ENCODE data around the gene LTBP1.
A peak's percentile ranks its signal among the peaks of the same experiment; 100 is the strongest.

The LTBP1 gene

DNA sequence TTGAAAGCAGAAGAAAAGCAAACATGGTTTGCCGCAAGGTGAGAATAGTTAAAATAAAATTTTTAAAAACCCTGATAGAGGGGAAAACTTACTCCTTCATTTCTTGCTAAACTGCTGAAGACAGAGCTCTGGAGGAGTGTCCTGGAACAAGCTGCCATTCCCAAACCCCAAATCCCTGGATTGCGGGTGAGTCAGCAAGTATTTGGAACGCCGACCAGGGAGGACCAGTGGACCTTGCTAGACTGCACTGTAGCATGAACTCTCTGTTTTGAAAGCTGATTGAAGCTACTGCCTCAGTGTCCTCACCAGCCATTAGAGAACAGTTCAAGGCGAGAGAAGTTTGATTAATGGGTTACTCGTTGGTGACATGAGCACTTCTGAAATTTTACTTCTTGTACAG lies 430.3 kb downstream of the LTBP1 start:
- no peak for TF ChIP-seq CTCF (IDR thresholded peaks at IDR 0.05; ENCODE audit: insufficient read depth, low read length, poor library complexity, severe bottlenecking)
- Histone ChIP-seq H3K4me3 (replicated peaks; ENCODE audit: low read depth, low read length) (no peak overlapping the region), H3K36me3 (ENCODE audit: control insufficient read depth, insufficient read depth, low read length) (no peaks in the 10 kb centered on the region), H3K27me3 (replicated peaks; ENCODE audit: control insufficient read depth, insufficient read depth, low read length) (no peaks in the 10 kb centered on the region)
- no peak for DNase-seq (ENCODE audit: extremely low read depth, insufficient read length)

- no peak for DNase-seq (ENCODE audit: extremely low read depth, insufficient read length)
- Histone ChIP-seq H3K36me3 (ENCODE audit: control insufficient read depth, insufficient read depth, low read length) (no peaks in the 10 kb centered on the region), H3K27me3 (replicated peaks; ENCODE audit: control insufficient read depth, insufficient read depth, low read length) (no peaks in the 10 kb centered on the region), H3K4me3 (replicated peaks; ENCODE audit: low read depth, low read length) (no peak overlapping the region)
- TF ChIP-seq CTCF (IDR thresholded peaks at IDR 0.05; ENCODE audit: insufficient read depth, low read length, poor library complexity, severe bottlenecking): no peak
Measured at GRCh38 chr2:33378556-33379210, 431.9 kb downstream of the LTBP1 start.

- H3K4me3 ChIP-seq (replicated peaks; ENCODE audit: low read depth, low read length): no peak overlapping the region
- no peaks in the 10 kb centered on the region for H3K27me3 ChIP-seq (replicated peaks; ENCODE audit: control insufficient read depth, insufficient read depth, low read length)
- no peak for DNase-seq (ENCODE audit: extremely low read depth, insufficient read length)
- peak; percentile 67 for TF ChIP-seq CTCF (IDR thresholded peaks at IDR 0.05; ENCODE audit: insufficient read depth, low read length, poor library complexity, severe bottlenecking)
- no peaks in the 10 kb centered on the region for H3K36me3 ChIP-seq (ENCODE audit: control insufficient read depth, insufficient read depth, low read length)
Measured at GRCh38 chr2:33380001-33380609, 433.4 kb downstream of the LTBP1 start.

DNA sequence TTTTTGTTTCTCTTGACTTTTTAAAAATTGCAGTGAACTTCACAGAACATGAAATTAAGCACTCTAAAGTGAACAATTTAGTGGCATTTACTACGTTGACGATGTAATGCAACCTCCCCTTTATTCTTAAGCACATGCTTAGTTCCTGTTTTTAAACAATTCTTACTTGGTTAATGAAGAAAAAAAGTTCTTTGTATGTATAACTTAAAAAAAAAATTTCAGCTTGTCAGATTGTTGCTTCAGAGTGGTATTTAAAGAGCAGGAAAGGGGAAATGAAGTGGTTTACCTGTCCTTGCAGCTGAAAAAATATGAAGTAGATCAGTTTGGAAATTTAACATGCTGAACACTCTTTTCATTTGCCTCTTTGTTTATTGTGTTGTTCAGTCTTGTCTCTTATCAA lies 434.0 kb downstream of the LTBP1 start:
- no peak for TF ChIP-seq CTCF (IDR thresholded peaks at IDR 0.05; ENCODE audit: insufficient read depth, low read length, poor library complexity, severe bottlenecking)
- DNase-seq (ENCODE audit: extremely low read depth, insufficient read length): no peak
- H3K36me3 ChIP-seq (ENCODE audit: control insufficient read depth, insufficient read depth, low read length): no peaks in the 10 kb centered on the region

DNA sequence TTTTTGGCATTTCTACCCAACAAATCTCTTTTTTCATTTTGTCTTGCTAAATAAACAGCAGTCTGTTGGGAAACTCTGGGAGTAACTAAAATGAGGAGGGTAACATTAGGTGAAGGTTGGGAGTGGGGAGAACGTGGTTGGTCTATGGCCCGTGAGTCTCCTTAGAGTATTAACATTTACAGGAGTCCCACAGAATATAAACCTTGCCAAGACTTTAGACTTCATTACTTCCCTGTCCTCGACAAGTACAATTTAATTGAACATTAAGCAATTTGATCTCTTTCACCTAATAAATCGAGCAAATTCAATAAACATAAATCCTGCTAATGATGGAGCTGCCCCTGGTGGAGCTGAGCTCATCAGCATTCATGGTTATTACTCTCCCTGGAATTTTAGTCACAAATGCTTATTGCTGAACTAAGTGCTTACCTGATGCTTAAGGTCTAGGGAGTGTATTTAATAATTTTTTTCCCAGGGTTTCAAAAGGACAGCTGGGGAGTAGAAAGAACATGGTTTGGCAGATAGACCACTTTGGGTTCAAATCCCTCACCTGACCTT lies 434.6 kb downstream of the LTBP1 start:
- TF ChIP-seq CTCF (IDR thresholded peaks at IDR 0.05; ENCODE audit: insufficient read depth, low read length, poor library complexity, severe bottlenecking): no peak

More for the DNA sequence above, 434.0 kb downstream of the LTBP1 start:
- H3K27me3 ChIP-seq (replicated peaks; ENCODE audit: control insufficient read depth, insufficient read depth, low read length): no peaks in the 10 kb centered on the region
- H3K4me3 ChIP-seq (replicated peaks; ENCODE audit: low read depth, low read length): no peak overlapping the region

More for the DNA sequence above, 434.6 kb downstream of the LTBP1 start:
- no peak for DNase-seq (ENCODE audit: extremely low read depth, insufficient read length)
- no peak overlapping the region for H3K4me3 ChIP-seq (replicated peaks; ENCODE audit: low read depth, low read length)
- no peaks in the 10 kb centered on the region for H3K27me3 ChIP-seq (replicated peaks; ENCODE audit: control insufficient read depth, insufficient read depth, low read length)
- H3K36me3 ChIP-seq (ENCODE audit: control insufficient read depth, insufficient read depth, low read length): no peaks in the 10 kb centered on the region

Measured in GM06990 (cell line).